Neural cell (in vitro differentiated cells): ENCODE results near the gene ANKS1B. TPM values are rescaled to one million over a fixed set of nuclear protein-coding genes. Genes with fewer than 3 reads are reported as not detected.
A peak's percentile ranks its signal among the peaks of the same experiment; 100 is the strongest.

Experiments
- H2AFZ ChIP-seq: fragments of 200-600, 300-800 bp; sonication (generic), shearing (Covaris generic); 2 replicates; pipeline ENCODE4 v1.6.0; 2014; ENCODE audit warnings: low read depth, mild to moderate bottlenecking, antibody characterized with exemption, low read length, moderate library complexity
- H3F3A ChIP-seq: fragments of 200-600 bp; shearing (Covaris generic); 2 replicates; pipeline ENCODE4 v1.6.1; 2016; ENCODE audit warnings: mild to moderate bottlenecking, moderate library complexity, mixed read lengths, antibody characterized with exemption, low read length; ENCODE audit not compliant: insufficient read depth, poor library complexity, severe bottlenecking
- H3K27ac ChIP-seq: fragments of 200-600, 300-800 bp; sonication (generic), shearing (Covaris generic); 2 replicates; pipeline ENCODE4 v1.5.1; 2014; ENCODE audit warnings: mild to moderate bottlenecking, low read length, moderate library complexity
- H3K27me3 ChIP-seq: fragments of 300-800, 200-600 bp; sonication (generic), shearing (Covaris generic); 2 replicates; pipeline ENCODE4 v1.6.0; 2014; ENCODE audit warnings: mild to moderate bottlenecking, low read depth, low read length, moderate library complexity; ENCODE audit not compliant: insufficient read depth
- H3K36me3 ChIP-seq: fragments of 300-800, 200-600 bp; sonication (generic), shearing (Covaris generic); 2 replicates; pipeline ENCODE4 v1.5.1; 2014; ENCODE audit warnings: mild to moderate bottlenecking, antibody characterized with exemption, low read length, moderate library complexity; ENCODE audit not compliant: insufficient read depth
- H3K4me2 ChIP-seq: fragments of 300-800, 200-600 bp; sonication (generic), shearing (Covaris generic); 2 replicates; pipeline ENCODE4 v1.6.0; 2014; ENCODE audit warnings: mild to moderate bottlenecking, low read length
- H3K4me3 ChIP-seq: fragments of 300-800, 200-600 bp; sonication (generic), shearing (Covaris generic); 2 replicates; pipeline ENCODE4 v1.5.1; 2014; ENCODE audit warnings: mild to moderate bottlenecking, low read length, moderate library complexity
- H3K79me2 ChIP-seq: fragments of 200-600 bp; shearing (Covaris generic); replicated peaks from 2 replicates; pipeline ENCODE4 v1.6.0; 2014; ENCODE audit warnings: mild to moderate bottlenecking, low read length, moderate library complexity; ENCODE audit not compliant: insufficient read depth
- H3K9ac ChIP-seq: fragments of 300-800, 200-600 bp; sonication (generic), shearing (Covaris generic); 2 replicates; pipeline ENCODE4 v1.6.1; 2016; ENCODE audit warnings: mild to moderate bottlenecking, low read length, mixed read lengths
- H3K9me2 ChIP-seq: fragments of 200-600 bp; shearing (Covaris generic); 2 replicates; pipeline ENCODE4 v1.6.1; 2016; ENCODE audit warnings: mild to moderate bottlenecking, low read length, mixed read lengths; ENCODE audit not compliant: insufficient read depth
- H3K9me3 ChIP-seq: fragments of 200-600, 300-800 bp; sonication (generic), shearing (Covaris generic); 2 replicates; pipeline ENCODE4 v1.6.1; 2016; ENCODE audit warnings: mild to moderate bottlenecking, mixed run types, low read length, moderate library complexity, mixed read lengths
- H4K20me1 ChIP-seq: fragments of 200-600 bp; shearing (Covaris generic); 2 replicates; pipeline ENCODE4 v1.6.1; 2016; ENCODE audit warnings: mild to moderate bottlenecking, mixed run types; ENCODE audit not compliant: insufficient read depth
- EP300 ChIP-seq: fragments of 450-650 bp; conservative IDR thresholded peaks from 2 replicates; pipeline ENCODE4 v1.6.1; 2014; ENCODE audit warnings: antibody characterized with exemption, mild to moderate bottlenecking, moderate library complexity; ENCODE audit not compliant: poor library complexity, severe bottlenecking
- EZH2 ChIP-seq: fragments of 200-600, 300-800 bp; shearing (Covaris generic), sonication (generic); IDR thresholded peaks from 2 replicates; pipeline ENCODE4 v1.6.1; 2014; ENCODE audit warnings: antibody characterized with exemption, low read length, borderline replicate concordance, mild to moderate bottlenecking; ENCODE audit not compliant: insufficient read depth, poor library complexity, severe bottlenecking
- MXI1 ChIP-seq: fragments of 450-650 bp; conservative IDR thresholded peaks from 2 replicates; pipeline ENCODE4 v1.6.1; 2014; ENCODE audit warnings: antibody characterized with exemption, mild to moderate bottlenecking; ENCODE audit not compliant: poor library complexity, severe bottlenecking
- POLR2AphosphoS5 ChIP-seq: IDR thresholded peaks from 2 replicates; pipeline ENCODE4 v1.6.1; 2012
- RAD21 ChIP-seq: fragments of 450-650 bp; conservative IDR thresholded peaks from 2 replicates; pipeline ENCODE4 v1.6.1; 2014; ENCODE audit warnings: antibody characterized with exemption, mild to moderate bottlenecking, moderate library complexity
- SMC3 ChIP-seq: fragments of 450-650 bp; conservative IDR thresholded peaks from 2 replicates; pipeline ENCODE4 v1.6.1; 2014; ENCODE audit warnings: antibody characterized with exemption, mild to moderate bottlenecking, moderate library complexity; ENCODE audit not compliant: poor library complexity
- TAF1 ChIP-seq: IDR thresholded peaks from 2 replicates; pipeline ENCODE4 v1.6.1; 2012; ENCODE audit warnings: low read depth
- polyA plus RNA-seq: library from polyadenylated mRNA; depleted of rRNA; stranded (reverse); fragments of >200 nt; gene quantifications from 2 replicates; pipeline ENCODE4 v1.2.3, GENCODE V29; 2014
- TF ChIP-seq, protein P1 (sequence below): fragments of 450-650 bp; IDR thresholded peaks from 2 replicates; pipeline ENCODE4 v1.5.1; 2014; ENCODE audit warnings: antibody characterized with exemption, mild to moderate bottlenecking, moderate library complexity; ENCODE audit not compliant: poor library complexity, severe bottlenecking
- TF ChIP-seq, protein P2 (sequence below): IDR thresholded peaks from 2 replicates; pipeline ENCODE4 v1.6.1; 2012; ENCODE audit warnings: borderline replicate concordance

Gene ANKS1B
- polyA plus RNA-seq, 1 donor from 2014 or later: 65.6 TPM

DNA sequence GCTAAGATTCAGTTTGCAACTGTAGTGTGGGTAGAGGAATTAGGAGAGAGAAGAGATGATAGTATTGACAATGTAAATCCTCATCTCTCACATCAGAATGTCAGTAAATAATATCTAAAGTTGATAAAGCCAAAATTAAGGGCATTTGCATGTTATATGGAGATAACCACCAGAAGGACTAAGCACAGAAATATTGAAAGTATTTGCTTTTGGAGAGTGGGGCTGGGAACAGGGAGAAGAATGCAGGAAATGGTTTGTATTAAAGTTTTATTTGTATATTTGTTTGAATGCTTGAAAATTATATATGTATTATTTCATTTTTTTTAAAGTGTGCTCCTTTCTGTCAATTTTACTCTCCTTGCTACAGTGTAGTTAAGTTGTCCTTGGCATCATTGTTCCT lies 848.2 kb downstream of the ANKS1B start:
- Histone ChIP-seq H3K9me3 (no peaks in the 10 kb centered on the region), H4K20me1 (no peaks in the 10 kb centered on the region), H3K4me2 (no peak overlapping the region), H3K9ac (no peak overlapping the region), H3K4me3 (no peak overlapping the region), H3F3A (no peaks in the 10 kb centered on the region), H3K9me2 (no peaks in the 10 kb centered on the region), H3K27me3 (no peaks in the 10 kb centered on the region), H3K36me3 (no peaks in the 10 kb centered on the region), H3K79me2 (peaks cover 9% of the 10 kb centered on the region), H3K27ac (peak overlapping the region; percentile 83), H2AFZ (no peak overlapping the region)
- TF ChIP-seq, protein P1, sequence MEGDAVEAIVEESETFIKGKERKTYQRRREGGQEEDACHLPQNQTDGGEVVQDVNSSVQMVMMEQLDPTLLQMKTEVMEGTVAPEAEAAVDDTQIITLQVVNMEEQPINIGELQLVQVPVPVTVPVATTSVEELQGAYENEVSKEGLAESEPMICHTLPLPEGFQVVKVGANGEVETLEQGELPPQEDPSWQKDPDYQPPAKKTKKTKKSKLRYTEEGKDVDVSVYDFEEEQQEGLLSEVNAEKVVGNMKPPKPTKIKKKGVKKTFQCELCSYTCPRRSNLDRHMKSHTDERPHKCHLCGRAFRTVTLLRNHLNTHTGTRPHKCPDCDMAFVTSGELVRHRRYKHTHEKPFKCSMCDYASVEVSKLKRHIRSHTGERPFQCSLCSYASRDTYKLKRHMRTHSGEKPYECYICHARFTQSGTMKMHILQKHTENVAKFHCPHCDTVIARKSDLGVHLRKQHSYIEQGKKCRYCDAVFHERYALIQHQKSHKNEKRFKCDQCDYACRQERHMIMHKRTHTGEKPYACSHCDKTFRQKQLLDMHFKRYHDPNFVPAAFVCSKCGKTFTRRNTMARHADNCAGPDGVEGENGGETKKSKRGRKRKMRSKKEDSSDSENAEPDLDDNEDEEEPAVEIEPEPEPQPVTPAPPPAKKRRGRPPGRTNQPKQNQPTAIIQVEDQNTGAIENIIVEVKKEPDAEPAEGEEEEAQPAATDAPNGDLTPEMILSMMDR: no peak
- TF ChIP-seq, protein P2, sequence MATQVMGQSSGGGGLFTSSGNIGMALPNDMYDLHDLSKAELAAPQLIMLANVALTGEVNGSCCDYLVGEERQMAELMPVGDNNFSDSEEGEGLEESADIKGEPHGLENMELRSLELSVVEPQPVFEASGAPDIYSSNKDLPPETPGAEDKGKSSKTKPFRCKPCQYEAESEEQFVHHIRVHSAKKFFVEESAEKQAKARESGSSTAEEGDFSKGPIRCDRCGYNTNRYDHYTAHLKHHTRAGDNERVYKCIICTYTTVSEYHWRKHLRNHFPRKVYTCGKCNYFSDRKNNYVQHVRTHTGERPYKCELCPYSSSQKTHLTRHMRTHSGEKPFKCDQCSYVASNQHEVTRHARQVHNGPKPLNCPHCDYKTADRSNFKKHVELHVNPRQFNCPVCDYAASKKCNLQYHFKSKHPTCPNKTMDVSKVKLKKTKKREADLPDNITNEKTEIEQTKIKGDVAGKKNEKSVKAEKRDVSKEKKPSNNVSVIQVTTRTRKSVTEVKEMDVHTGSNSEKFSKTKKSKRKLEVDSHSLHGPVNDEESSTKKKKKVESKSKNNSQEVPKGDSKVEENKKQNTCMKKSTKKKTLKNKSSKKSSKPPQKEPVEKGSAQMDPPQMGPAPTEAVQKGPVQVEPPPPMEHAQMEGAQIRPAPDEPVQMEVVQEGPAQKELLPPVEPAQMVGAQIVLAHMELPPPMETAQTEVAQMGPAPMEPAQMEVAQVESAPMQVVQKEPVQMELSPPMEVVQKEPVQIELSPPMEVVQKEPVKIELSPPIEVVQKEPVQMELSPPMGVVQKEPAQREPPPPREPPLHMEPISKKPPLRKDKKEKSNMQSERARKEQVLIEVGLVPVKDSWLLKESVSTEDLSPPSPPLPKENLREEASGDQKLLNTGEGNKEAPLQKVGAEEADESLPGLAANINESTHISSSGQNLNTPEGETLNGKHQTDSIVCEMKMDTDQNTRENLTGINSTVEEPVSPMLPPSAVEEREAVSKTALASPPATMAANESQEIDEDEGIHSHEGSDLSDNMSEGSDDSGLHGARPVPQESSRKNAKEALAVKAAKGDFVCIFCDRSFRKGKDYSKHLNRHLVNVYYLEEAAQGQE: no peak
- TF ChIP-seq EZH2: no peak
- no peak for TF ChIP-seq EP300
- no peak for TF ChIP-seq POLR2AphosphoS5
- no peak for TF ChIP-seq SMC3
- TF ChIP-seq MXI1: no peak
- TF ChIP-seq TAF1: no peak
- TF ChIP-seq RAD21: no peak

DNA sequence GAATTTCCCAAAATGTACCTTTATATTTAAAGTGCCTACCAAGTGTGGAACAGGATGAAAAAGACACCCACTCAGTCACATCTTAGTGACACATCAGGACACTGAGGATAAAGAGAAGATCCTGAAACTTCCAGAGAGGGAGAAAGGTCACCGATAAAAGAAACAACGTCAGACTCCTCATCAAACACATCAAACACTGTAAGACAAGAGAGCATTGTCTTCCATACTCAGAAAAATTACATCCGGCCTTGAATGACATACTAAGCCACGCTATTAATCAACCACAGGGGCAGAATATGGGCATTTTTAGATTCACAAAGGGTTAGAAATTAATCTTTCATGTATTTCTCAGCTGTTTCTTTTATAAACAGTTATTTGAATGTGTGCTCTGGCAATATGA lies 849.4 kb downstream of the ANKS1B start:
- Histone ChIP-seq H4K20me1 (no peaks in the 10 kb centered on the region), H3K4me3 (no peak overlapping the region), H3K27ac (no peak overlapping the region), H3K9me2 (no peaks in the 10 kb centered on the region), H3K9ac (no peak overlapping the region), H3F3A (no peaks in the 10 kb centered on the region), H3K27me3 (no peaks in the 10 kb centered on the region), H3K9me3 (no peaks in the 10 kb centered on the region), H3K4me2 (no peak overlapping the region), H2AFZ (no peak overlapping the region), H3K79me2 (peaks cover 9% of the 10 kb centered on the region), H3K36me3 (no peaks in the 10 kb centered on the region)
- TF ChIP-seq POLR2AphosphoS5 (no peak), RAD21 (no peak), EZH2 (no peak)

DNA sequence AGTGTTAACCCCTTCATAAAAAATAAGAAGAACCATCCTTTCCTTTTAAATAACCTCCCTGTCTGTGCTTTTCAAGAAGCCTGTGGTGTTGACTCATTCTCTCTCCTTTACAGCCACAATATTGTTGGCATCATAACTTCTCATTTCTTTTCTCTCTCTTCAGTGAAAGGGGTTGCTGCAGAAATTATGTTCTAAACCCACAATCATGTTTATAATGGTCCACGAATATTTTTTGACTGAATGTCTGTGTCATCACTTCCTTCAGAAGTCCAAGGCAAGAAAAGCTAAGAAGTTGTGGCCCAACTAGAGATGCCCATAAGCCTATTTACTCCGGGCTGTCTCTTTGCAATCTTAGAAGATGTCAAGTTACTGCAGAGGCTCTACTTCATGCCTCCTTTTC lies 851.3 kb downstream of the ANKS1B start:
- TF ChIP-seq EP300 (no peak), EZH2 (no peak)
- Histone ChIP-seq H3K79me2 (peaks cover 14% of the 10 kb centered on the region), H3K9me2 (no peaks in the 10 kb centered on the region), H3K9me3 (no peaks in the 10 kb centered on the region), H3K4me2 (no peak overlapping the region), H3K27me3 (no peaks in the 10 kb centered on the region), H4K20me1 (no peaks in the 10 kb centered on the region), H2AFZ (no peak overlapping the region), H3F3A (no peaks in the 10 kb centered on the region), H3K4me3 (no peak overlapping the region), H3K9ac (no peak overlapping the region), H3K36me3 (no peaks in the 10 kb centered on the region), H3K27ac (no peak overlapping the region)
